ENCODE measurements around the gene CORO2B.
"Not testable (repeated sequence)": the region's sequence is repeated elsewhere in the genome, so short reads cannot be mapped to it uniquely, and the experiment has no call there.

Gene CORO2B

DNA sequence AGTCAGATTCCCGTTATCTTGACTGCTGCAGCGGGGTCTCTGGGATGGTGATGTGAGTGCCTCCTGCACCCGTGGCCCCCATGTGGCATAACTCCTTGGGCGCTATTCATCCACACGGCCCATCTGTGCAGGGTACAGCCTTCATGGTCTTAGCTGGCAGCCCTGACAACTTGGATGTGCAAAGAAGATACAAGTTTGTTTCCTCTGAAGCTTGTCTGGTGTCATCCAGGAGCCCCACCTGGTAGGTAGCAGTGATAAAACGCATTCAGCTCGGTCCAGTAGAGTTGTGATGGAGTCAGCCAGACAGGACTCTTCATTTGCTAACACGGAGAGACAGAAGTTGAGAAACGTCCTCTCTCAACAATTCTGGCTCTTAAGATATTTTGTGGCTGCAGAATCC is 53.3 kb downstream of the CORO2B start:
- no peak for DNase-seq

GRCh38 chr15:68633231-68634121 is 54.7 kb downstream of the CORO2B start:
- no peak for DNase-seq

GRCh38 chr15:68634122-68634482 is 55.3 kb downstream of the CORO2B start:
- DNase-seq: no peak

- DNase-seq: no peak
These were observed 55.7 kb downstream of the CORO2B start for GRCh38 chr15:68634531-68634930.

- DNase-seq: no peak
These were observed 56.3 kb downstream of the CORO2B start for GRCh38 chr15:68635141-68635540.

- no peak for DNase-seq
These were observed 57.5 kb downstream of the CORO2B start for GRCh38 chr15:68636256-68636655.

GRCh38 chr15:68637767-68638404 is 59.1 kb downstream of the CORO2B start:
- peak; percentile 82 for DNase-seq

DNA sequence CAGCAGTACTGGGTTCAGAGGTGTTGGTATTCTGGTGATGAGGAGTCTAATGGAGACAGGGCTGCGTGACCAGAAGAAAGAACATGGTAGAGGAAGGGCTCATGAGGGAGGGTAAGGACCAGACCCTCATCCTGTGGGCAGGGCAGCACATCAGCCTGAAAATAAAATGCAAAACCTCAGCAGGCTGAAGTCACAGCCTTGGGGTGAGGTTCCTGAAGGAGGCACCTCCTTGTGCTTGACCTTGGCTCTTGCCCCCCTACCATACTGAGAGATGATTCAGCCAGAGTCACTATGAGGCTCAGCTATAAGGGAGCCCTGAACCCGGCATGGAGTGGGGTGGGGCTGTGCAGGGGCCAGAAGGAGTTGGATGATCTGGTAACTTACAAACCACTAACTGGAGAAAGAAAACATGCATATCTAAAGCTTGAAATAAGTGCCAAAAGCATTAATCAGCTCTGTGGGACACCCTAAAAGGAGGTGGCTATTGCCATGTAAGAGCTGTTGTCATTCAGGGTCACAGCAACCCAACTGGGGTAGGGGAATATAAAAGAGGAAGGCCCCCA is 60.2 kb downstream of the CORO2B start:
- DNase-seq: no peak

GRCh38 chr15:68639926-68640600 is 61.3 kb downstream of the CORO2B start:
- DNase-seq: no peak

- DNase-seq: no peak
These were observed 62.1 kb downstream of the CORO2B start for GRCh38 chr15:68640791-68641331.

DNA sequence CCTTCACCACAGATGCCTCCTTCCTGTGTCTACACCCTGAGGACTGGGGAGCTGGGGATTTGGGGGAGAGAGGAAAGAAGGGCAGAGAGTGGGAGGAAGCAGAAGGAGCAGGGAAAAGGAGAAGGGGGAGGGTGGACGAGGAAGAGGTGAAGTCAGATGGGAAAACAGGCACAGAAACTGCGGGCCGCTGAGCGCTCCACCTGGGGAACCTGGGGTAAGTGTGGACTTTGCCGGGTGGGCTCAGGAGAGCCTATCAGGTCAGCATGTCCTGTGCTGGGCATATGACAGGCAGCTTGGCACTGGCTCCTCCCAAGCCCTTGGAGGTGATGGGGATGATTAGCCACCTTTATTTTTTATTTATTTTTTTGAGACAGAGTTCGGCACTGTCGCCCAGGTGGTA is 62.6 kb downstream of the CORO2B start:
- no peak for DNase-seq

DNA sequence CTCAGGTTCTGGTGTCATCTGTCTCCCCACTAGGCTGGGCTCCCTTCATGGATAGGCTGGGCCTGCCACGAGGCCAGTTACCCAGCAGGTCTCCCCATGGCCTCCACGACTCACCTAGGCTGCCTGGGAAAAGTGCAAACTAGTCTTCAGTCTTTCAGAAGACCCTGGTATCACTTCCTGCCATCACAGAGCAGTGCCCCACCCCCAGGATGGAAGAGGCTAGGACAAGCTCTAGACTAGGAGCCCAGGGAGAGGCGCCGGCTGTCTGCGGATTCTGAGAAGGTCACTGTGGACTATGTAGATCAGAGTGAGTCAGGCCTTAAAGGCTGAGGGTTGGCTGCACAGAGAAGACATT is 63.7 kb downstream of the CORO2B start:
- no peak for DNase-seq

- no peak for DNase-seq
These were observed 64.5 kb downstream of the CORO2B start for GRCh38 chr15:68643216-68643830.

- DNase-seq: no peak
These were observed 65.5 kb downstream of the CORO2B start for GRCh38 chr15:68644083-68644904.

- no peak for DNase-seq
These were observed 66.2 kb downstream of the CORO2B start for GRCh38 chr15:68644996-68645395.

DNA sequence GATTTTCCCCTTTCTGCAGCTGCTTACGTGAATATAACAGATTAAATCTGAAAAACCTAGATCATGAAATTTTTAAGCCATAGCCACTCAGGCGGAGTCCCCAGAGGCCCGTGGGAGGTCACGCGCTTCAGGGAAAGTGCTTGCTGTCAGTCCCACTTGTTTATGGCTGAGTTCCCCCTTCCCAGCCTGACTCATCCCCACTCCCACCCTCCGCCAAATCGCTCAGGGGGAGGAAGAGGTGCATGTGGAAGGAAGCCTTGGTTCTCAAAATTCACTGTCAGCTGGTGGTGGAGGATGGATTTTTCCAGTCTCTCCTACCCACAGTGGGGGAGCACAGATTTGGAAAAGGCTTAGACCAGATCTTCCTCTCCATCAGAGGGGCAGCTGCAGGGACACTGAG is 67.4 kb downstream of the CORO2B start:
- no peak for DNase-seq

- DNase-seq: no peak
These were observed 67.9 kb downstream of the CORO2B start for GRCh38 chr15:68646696-68647095.

- not testable (repeated sequence) for DNase-seq
These were observed 68.6 kb downstream of the CORO2B start for GRCh38 chr15:68647361-68647760.

DNA sequence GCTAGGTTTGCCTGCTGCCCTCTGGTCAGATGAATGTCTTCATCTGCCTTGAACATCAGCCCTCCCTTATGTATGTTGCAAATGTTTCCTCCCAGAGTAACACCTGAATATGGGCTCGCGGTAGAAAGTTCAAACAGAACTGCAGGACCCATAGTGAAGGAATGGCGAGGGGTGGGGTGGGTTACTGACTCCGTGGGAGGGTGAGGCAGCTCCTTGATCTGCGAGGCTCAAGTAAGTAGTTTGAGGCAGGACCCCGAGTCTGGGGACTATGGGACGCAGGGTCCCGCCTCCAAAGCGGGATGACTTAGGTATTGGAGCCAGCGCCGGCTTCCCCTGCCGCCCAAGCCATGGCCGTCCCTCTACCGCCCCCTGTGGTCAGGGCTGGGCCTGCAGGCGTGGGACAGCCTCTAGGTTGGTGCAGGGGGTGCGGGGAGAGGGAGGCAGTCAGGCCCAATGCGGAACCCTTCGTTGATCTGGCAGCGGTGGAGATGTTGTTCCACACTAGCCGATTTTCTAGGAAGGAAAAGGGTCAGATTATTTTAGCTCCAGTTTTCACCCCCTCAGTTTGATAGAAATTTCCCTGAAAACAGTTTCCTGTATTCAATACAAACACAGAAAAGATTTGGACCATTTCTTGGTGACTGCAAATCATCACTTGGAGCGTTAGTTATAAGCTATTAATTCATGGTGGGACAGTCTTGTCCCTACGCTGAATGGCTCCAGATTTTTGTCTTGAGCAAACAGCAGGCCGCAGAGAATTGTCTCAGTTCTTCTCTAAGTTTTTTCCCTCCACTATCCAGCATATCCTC is 72.3 kb downstream of the CORO2B start:
- DNase-seq: no peak

GRCh38 chr15:68651916-68652525 is 73.2 kb downstream of the CORO2B start:
- DNase-seq: no peak
